DND-41 (cell line): Measurements from ENCODE around the gene KRT7.

Experiments
- ATAC-seq: fragments of 200-7000 bp; cut with Tn5 transposase; 3 replicates; pipeline ENCODE4 v1.9.1; 2021; ENCODE audit warnings: low read depth; ENCODE audit not compliant: insufficient read depth
- DNase-seq: peaks from one replicate; pipeline ENCODE4 v3.0.0-alpha.2; 2020
- H2AFZ ChIP-seq: 2 replicates; pipeline ENCODE4 v1.6.0; 2012; ENCODE audit warnings: low read depth, low read length
- H3K27ac ChIP-seq: 2 replicates; pipeline ENCODE4 v1.5.1; 2012; ENCODE audit warnings: low read length, inconsistent platforms
- H3K27me3 ChIP-seq: fragments of 200-600 bp; sonication (generic); 2 replicates; pipeline ENCODE4 v1.6.0; 2012; ENCODE audit warnings: low read length, mild to moderate bottlenecking, inconsistent platforms; ENCODE audit not compliant: insufficient read depth, poor library complexity
- H3K36me3 ChIP-seq: 2 replicates; pipeline ENCODE4 v1.5.1; 2012; ENCODE audit warnings: low read length, inconsistent platforms; ENCODE audit not compliant: insufficient read depth
- H3K4me1 ChIP-seq: 2 replicates; pipeline ENCODE4 v1.5.1; 2012; ENCODE audit warnings: mild to moderate bottlenecking, low read length; ENCODE audit not compliant: insufficient read depth
- H3K4me2 ChIP-seq: 2 replicates; pipeline ENCODE4 v1.6.0; 2012; ENCODE audit warnings: mild to moderate bottlenecking, moderate library complexity, low read length, inconsistent platforms; ENCODE audit not compliant: insufficient read depth
- H3K4me3 ChIP-seq, 2 experiments: fragments of 200-600 bp in 1 of 2; shearing (Covaris generic) in 1 of 2; 2 replicates each; pipeline ENCODE4 v1.5.1; 2012 to 2016; ENCODE audit warnings: inconsistent platforms in 2 of 2, low read length in 2 of 2, mild to moderate bottlenecking in 2 of 2, low read depth in 1 of 2, moderate library complexity in 1 of 2
- H3K79me2 ChIP-seq: 2 replicates; pipeline ENCODE4 v1.6.0; 2012; ENCODE audit warnings: low read length, inconsistent platforms; ENCODE audit not compliant: insufficient read depth
- H3K9ac ChIP-seq: 2 replicates; pipeline ENCODE4 v1.6.0; 2012; ENCODE audit warnings: low read depth, mild to moderate bottlenecking, inconsistent platforms, low read length, moderate library complexity
- H3K9me3 ChIP-seq: 2 replicates; pipeline ENCODE4 v1.5.1; 2012; ENCODE audit warnings: low read length, moderate library complexity, mild to moderate bottlenecking, inconsistent platforms; ENCODE audit not compliant: insufficient read depth, severe bottlenecking
- H4K20me1 ChIP-seq: 2 replicates; pipeline ENCODE4 v1.6.0; 2012; ENCODE audit warnings: low read length; ENCODE audit not compliant: insufficient read depth
- CTCF ChIP-seq: IDR thresholded peaks from 2 replicates; pipeline ENCODE4 v1.5.1; 2012; ENCODE audit warnings: borderline replicate concordance, low read length, moderate library complexity, mild to moderate bottlenecking; ENCODE audit not compliant: poor library complexity, severe bottlenecking; ENCODE audit errors: extremely low read depth
- EZH2 ChIP-seq: IDR thresholded peaks from 3 replicates; pipeline ENCODE4 v1.6.1; 2012; ENCODE audit warnings: borderline replicate concordance, low read depth, mild to moderate bottlenecking, moderate library complexity, low read length, inconsistent platforms; ENCODE audit not compliant: severe bottlenecking

The KRT7 gene

GRCh38 chr12:52280319-52280795 is 47.3 kb downstream of the KRT7 start:
- no peak overlapping the region for H3K27ac ChIP-seq
- DNase-seq (no peak), ATAC-seq (no peak)
- peaks cover 9% of the 10 kb centered on the region for H3K27me3 ChIP-seq
- H3K4me1 ChIP-seq = peaks cover 3% of the 10 kb centered on the region; the same call in 1 of the 2 replicates
- H3K9ac ChIP-seq = no peak overlapping the region
- no peak overlapping the region for H3K4me3 ChIP-seq
- no peaks in the 10 kb centered on the region for H3K79me2 ChIP-seq
- no peak overlapping the region for H2AFZ ChIP-seq
- no peaks in the 10 kb centered on the region; the same call in 1 of the 2 replicates for H4K20me1 ChIP-seq
- H3K4me2 ChIP-seq = no peak overlapping the region
- no peaks in the 10 kb centered on the region for H3K36me3 ChIP-seq
- no peaks in the 10 kb centered on the region for H3K9me3 ChIP-seq
- TF ChIP-seq EZH2 = no peak
- no peak for TF ChIP-seq CTCF

DNA sequence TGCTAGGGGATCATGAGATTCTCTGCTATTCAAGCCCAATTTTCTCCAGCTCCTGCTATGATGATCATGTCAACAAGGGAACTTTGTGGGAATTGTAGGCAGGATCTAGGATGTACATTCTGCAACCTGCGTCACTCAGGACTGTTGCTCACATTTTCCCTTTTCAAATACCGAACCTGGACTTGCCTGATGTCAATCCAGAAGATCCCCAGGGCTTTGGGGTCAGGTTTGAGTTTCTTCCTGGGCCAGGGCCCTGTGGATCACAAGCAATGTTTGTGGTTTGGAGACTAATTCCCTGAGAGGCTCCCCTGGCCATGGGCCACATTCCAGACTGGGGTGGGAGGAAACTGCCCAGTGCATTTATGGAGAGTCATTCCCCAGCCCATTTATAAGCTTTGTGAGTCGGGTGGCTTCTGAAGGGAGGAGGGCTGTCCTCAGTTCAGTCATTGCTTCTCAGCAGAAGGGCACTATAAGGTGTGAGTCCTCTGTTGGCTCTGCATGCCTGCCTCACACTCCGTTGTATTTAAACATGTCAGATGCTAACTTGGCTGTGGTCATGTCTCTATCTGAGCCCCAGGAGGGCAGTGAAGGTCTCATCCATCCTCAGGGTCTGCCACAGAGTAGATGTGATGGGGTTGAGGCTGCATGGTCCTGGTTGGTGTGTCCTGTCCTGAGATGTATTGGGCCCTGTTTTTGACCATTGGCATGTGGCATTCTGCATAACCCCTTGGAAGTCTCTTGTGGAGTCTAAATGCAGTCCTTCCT is 47.9 kb downstream of the KRT7 start:
- Histone ChIP-seq H3K4me1 (peaks cover 3% of the 10 kb centered on the region; the same call in 1 of the 2 replicates), H3K9me3 (no peaks in the 10 kb centered on the region), H3K9ac (no peak overlapping the region), H3K4me3 (no peak overlapping the region), H4K20me1 (no peaks in the 10 kb centered on the region; the same call in 1 of the 2 replicates), H3K27me3 (peaks cover 6% of the 10 kb centered on the region), H3K79me2 (no peaks in the 10 kb centered on the region), H3K36me3 (no peaks in the 10 kb centered on the region), H2AFZ (no peak overlapping the region), H3K4me2 (no peak overlapping the region), H3K27ac (no peak overlapping the region)
- DNase-seq (no peak), ATAC-seq (no peak)
- TF ChIP-seq EZH2 (no peak), CTCF (no peak)

DNA sequence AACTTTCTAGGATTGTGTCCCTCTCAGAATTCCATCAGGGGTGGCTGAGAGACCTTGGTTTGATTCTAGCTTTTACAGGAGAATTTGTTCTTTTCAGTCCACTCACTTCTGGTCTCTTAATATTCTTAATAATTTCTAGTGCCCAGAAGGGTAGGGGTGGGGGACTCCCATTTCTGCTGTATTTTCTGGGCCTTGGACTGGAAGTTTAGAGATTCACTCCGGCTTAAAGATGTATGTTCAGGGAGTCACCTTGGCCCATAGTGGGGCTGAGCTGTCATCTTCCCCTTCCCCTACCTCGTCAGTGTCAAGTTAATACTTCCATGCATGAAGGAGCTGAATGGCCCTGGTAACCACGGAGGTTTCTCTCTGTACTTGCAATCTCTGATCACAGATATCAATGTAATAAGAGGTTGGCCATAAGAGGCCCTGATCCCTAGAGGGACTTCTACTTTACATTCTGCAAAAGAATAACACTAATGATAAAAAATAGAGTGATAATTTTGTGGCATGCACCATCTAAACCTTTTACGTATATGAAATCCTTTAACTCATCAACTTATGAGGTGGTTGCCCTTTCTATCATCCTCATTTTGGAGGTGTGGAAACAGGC is 51.6 kb downstream of the KRT7 start:
- Histone ChIP-seq H4K20me1 (no peaks in the 10 kb centered on the region; the same call in 1 of the 2 replicates), H3K4me3 (no peak overlapping the region), H3K27me3 (no peaks in the 10 kb centered on the region), H2AFZ (no peak overlapping the region), H3K36me3 (no peaks in the 10 kb centered on the region), H3K4me1 (no peaks in the 10 kb centered on the region), H3K27ac (no peak overlapping the region), H3K9me3 (no peaks in the 10 kb centered on the region), H3K79me2 (no peaks in the 10 kb centered on the region), H3K4me2 (no peak overlapping the region), H3K9ac (no peak overlapping the region)
- ATAC-seq (no peak), DNase-seq (no peak)
- no peak for TF ChIP-seq CTCF
- TF ChIP-seq EZH2 = no peak
